ENCODE measurements around the gene MITF. TPM values are rescaled to one million over a fixed set of nuclear protein-coding genes. Genes with fewer than 3 reads are reported as not detected.

Gene MITF
- total RNA-seq, 1 donor from 2014 or later, result 5.8 TPM

DNA sequence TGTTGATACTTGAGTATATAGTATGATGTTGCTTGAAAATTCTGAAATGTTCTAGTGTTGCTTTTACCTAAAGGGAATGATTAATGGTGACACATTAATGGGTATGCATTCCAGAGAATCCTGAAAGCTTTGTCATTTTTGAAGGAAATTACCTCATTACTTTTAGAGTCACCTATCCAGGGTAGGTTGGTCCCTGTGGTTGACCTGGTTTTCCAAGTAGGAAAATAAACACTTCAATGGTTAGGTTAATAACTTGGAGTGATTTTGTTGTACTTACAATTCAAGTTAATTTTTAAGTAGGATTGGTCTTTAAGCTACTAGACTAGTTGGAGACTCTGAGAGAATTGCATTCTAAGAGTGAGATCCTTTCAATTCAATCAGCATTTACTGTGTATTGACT, 31.0 kb downstream of the MITF start:
- Mint-ChIP-seq H3K9me3 (ENCODE audit: unreplicated experiment) (no peaks in the 10 kb centered on the region), H3K27me3 (ENCODE audit: unreplicated experiment) (no peaks in the 10 kb centered on the region), H3K36me3 (ENCODE audit: unreplicated experiment) (no peaks in the 10 kb centered on the region), H3K27ac (ENCODE audit: unreplicated experiment) (peak overlapping the region; percentile 17), H3K4me3 (ENCODE audit: unreplicated experiment) (no peak overlapping the region), H3K4me1 (ENCODE audit: unreplicated experiment) (peaks cover 40% of the 10 kb centered on the region)
- TF ChIP-seq, protein P1, sequence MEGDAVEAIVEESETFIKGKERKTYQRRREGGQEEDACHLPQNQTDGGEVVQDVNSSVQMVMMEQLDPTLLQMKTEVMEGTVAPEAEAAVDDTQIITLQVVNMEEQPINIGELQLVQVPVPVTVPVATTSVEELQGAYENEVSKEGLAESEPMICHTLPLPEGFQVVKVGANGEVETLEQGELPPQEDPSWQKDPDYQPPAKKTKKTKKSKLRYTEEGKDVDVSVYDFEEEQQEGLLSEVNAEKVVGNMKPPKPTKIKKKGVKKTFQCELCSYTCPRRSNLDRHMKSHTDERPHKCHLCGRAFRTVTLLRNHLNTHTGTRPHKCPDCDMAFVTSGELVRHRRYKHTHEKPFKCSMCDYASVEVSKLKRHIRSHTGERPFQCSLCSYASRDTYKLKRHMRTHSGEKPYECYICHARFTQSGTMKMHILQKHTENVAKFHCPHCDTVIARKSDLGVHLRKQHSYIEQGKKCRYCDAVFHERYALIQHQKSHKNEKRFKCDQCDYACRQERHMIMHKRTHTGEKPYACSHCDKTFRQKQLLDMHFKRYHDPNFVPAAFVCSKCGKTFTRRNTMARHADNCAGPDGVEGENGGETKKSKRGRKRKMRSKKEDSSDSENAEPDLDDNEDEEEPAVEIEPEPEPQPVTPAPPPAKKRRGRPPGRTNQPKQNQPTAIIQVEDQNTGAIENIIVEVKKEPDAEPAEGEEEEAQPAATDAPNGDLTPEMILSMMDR (IDR thresholded peaks at IDR 0.05), result no peak
- DNase-seq (ENCODE audit: extremely low spot score, unreplicated experiment), result no peak

DNA sequence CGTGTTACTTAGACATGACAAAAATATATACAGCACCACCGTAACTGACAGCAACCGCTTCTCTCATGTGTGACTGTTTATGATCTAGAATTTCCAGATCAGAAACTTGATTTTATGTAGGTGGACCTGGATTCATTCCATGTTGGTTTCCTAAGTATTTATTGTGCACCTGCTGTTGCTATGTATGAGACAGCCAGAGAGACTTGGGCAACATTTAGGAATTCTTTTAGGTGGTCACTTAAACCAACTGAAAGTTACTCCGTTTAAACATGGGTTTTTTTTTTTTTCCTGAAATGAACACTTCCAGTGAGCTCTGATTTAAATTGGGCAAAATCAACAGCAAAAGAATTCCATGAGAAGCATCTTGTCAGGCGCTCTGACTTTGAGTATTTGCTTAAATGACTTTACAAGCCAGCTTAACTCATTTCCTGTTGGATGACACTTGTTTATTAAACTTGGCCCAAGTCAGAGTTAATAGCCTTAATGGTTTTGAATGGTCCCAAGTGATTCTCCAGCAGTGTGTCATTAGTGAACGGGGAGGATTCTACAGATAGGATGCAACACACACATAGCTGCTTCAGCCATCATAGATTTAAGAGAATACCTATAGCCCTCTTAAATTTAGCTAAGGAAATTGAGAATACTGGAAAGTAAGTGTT, 31.8 kb downstream of the MITF start:
- Mint-ChIP-seq H3K4me1 (ENCODE audit: unreplicated experiment) (peaks cover 38% of the 10 kb centered on the region), H3K36me3 (ENCODE audit: unreplicated experiment) (no peaks in the 10 kb centered on the region), H3K4me3 (ENCODE audit: unreplicated experiment) (no peak overlapping the region), H3K27ac (ENCODE audit: unreplicated experiment) (peak overlapping the region; percentile 17), H3K9me3 (ENCODE audit: unreplicated experiment) (no peaks in the 10 kb centered on the region), H3K27me3 (ENCODE audit: unreplicated experiment) (no peaks in the 10 kb centered on the region)
- TF ChIP-seq, protein P1 (IDR thresholded peaks at IDR 0.05), result no peak
- DNase-seq (ENCODE audit: extremely low spot score, unreplicated experiment), result no peak

- peaks cover 49% of the 10 kb centered on the region for H3K4me1 Mint-ChIP-seq (ENCODE audit: unreplicated experiment)
- H3K9me3 Mint-ChIP-seq (ENCODE audit: unreplicated experiment), result no peaks in the 10 kb centered on the region
- DNase-seq (ENCODE audit: extremely low spot score, unreplicated experiment), result no peak
- H3K27me3 Mint-ChIP-seq (ENCODE audit: unreplicated experiment), result no peaks in the 10 kb centered on the region
- no peak overlapping the region for H3K4me3 Mint-ChIP-seq (ENCODE audit: unreplicated experiment)
- TF ChIP-seq, protein P1 (IDR thresholded peaks at IDR 0.05), result no peak
- H3K27ac Mint-ChIP-seq (ENCODE audit: unreplicated experiment), result no peak overlapping the region
- H3K36me3 Mint-ChIP-seq (ENCODE audit: unreplicated experiment), result no peaks in the 10 kb centered on the region
These were observed 33.0 kb downstream of the MITF start for GRCh38 chr3:69772152-69772867.

- TF ChIP-seq, protein P1 (IDR thresholded peaks at IDR 0.05), result no peak
- Mint-ChIP-seq H3K36me3 (ENCODE audit: unreplicated experiment) (no peaks in the 10 kb centered on the region), H3K27me3 (ENCODE audit: unreplicated experiment) (no peaks in the 10 kb centered on the region), H3K4me3 (ENCODE audit: unreplicated experiment) (no peak overlapping the region), H3K9me3 (ENCODE audit: unreplicated experiment) (no peaks in the 10 kb centered on the region), H3K27ac (ENCODE audit: unreplicated experiment) (no peak overlapping the region), H3K4me1 (ENCODE audit: unreplicated experiment) (peaks cover 57% of the 10 kb centered on the region)
- no peak for DNase-seq (ENCODE audit: extremely low spot score, unreplicated experiment)
These were observed 34.8 kb downstream of the MITF start for GRCh38 chr3:69774029-69774428.

DNA sequence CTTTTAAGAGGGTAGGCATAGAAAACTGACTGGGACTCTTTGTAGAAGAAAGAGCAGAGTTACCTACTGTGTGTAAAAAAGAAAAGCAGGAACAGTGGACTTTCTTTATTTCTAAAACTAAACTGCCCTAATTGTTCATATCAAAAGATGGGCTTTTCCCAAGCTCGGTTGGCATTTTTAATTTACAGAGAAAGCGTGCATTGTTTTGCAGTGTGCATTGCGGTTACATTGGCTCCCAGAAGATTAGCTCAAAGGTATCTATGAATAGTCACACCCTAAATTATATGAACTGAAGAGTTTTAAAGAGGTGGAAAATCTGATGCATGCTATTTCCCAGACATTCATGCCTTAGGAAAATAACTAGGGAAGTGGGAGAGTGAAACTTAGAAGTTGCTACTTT, 36.5 kb downstream of the MITF start:
- H3K36me3 Mint-ChIP-seq (ENCODE audit: unreplicated experiment), result no peaks in the 10 kb centered on the region
- TF ChIP-seq, protein P1 (IDR thresholded peaks at IDR 0.05), result no peak
- no peak overlapping the region for H3K27ac Mint-ChIP-seq (ENCODE audit: unreplicated experiment)
- peaks cover 42% of the 10 kb centered on the region for H3K4me1 Mint-ChIP-seq (ENCODE audit: unreplicated experiment)
- no peaks in the 10 kb centered on the region for H3K27me3 Mint-ChIP-seq (ENCODE audit: unreplicated experiment)
- DNase-seq (ENCODE audit: extremely low spot score, unreplicated experiment), result no peak
- H3K9me3 Mint-ChIP-seq (ENCODE audit: unreplicated experiment), result no peaks in the 10 kb centered on the region
- no peak overlapping the region for H3K4me3 Mint-ChIP-seq (ENCODE audit: unreplicated experiment)

Measured in osteocyte (in vitro differentiated cells).